ENCODE data around the gene CGNL1.

CGNL1 gene

DNA sequence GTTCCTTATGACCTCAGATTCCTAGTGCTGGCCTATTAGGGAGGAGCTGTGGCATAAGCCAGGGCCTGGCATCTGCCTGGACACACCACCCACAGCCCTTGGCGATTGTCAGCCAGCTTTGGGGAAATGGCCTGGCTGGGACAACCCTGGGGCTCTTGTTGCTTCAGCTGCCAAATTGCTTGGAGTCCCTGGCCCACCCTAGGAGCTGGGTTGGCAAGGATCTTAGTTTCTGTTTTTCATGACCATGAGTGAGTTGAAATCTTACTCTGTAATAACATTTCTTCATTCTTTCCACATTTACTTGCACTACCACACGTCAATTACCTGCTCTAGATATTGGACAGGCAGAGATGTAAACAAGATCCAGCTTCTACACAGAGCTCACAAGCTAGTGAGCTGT is 213.4 kb downstream of the CGNL1 start:
- Histone ChIP-seq H3K4me3 (ENCODE audit: low read length) (no peak overlapping the region), H3K4me1 (ENCODE audit: control insufficient read depth, insufficient read depth, low read length) (no peaks in the 10 kb centered on the region), H3K9ac (ENCODE audit: low read length) (no peak overlapping the region), H3K36me3 (ENCODE audit: control insufficient read depth, insufficient read depth, low read length) (no peaks in the 10 kb centered on the region), H3K27ac (ENCODE audit: low read depth, low read length) (no peak overlapping the region), H3K27me3 (ENCODE audit: control insufficient read depth, insufficient read depth, low read length) (no peaks in the 10 kb centered on the region)

DNA sequence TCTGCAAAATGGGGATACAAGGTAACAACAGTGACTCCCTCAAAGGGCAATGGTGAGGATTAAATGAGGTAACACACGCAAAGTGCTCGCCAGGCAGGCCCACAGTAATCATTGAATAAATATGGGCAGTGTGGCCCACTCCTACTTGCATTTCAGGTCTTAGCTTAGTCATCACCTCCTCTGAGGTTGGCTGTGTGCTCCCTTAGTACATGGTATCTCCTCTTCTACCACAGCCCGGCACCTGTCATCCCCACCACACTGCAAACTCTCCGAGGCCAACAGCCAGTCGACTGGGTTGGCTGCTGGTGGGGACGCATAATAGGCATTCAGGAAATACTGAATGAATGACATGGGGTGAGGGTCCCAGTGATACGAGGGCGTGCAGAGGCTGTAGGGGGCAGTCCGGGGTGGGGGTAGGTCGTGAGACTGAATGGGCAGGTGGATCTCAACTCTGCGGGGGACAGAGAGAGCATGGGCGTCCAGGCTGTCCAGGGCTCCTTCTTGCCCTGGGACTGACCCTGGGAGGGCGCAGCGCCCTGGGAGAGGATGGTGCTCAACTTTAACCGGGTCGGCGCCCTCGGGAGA is 215.0 kb downstream of the CGNL1 start:
- no peak overlapping the region for H3K9ac ChIP-seq (ENCODE audit: low read length)
- no peaks in the 10 kb centered on the region for H3K27me3 ChIP-seq (ENCODE audit: control insufficient read depth, insufficient read depth, low read length)
- H3K4me1 ChIP-seq (ENCODE audit: control insufficient read depth, insufficient read depth, low read length), result peaks cover 3% of the 10 kb centered on the region
- no peak overlapping the region for H3K27ac ChIP-seq (ENCODE audit: low read depth, low read length)
- peak overlapping the region; percentile 72 for H3K4me3 ChIP-seq (ENCODE audit: low read length)
- no peaks in the 10 kb centered on the region for H3K36me3 ChIP-seq (ENCODE audit: control insufficient read depth, insufficient read depth, low read length)

DNA sequence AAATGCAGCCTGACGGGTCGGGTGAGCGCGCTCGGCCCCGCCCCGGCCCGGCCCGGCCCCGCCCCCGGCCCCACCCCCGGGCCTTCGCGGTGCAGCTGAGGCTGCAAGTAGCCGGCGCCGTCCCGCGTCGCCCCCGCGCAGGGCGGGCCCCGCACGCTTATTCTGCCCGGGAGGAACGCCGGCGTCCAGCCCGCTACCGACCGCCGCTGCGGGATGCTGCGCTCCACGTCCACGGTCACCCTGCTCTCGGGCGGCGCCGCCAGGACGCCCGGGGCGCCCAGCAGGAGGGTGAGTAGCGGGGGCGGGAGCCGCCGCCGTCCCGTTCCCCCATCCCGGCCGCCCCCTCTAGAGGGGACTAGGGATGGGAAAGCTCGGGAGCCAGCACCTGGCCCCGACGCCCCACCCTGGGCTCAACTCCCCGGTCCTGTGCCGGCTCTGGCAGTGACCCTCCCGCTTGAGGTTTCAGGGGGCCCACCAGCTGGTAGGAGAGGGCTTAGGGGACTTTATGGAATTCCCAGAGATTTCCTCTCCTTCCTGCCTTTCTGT is 215.6 kb downstream of the CGNL1 start, which contains the start of gene MYZAP:
MYZAP (plus strand) TSS at position 83 of the 546 bp plus-strand sequence; CDS start at position 214, 131 bp downstream.
- H3K27ac ChIP-seq (ENCODE audit: low read depth, low read length), result no peak within 1 kb of the TSS
- peak within 1 kb of the TSS; percentile 72 for H3K4me3 ChIP-seq (ENCODE audit: low read length)
- H3K27me3 ChIP-seq (ENCODE audit: control insufficient read depth, insufficient read depth, low read length), result no peaks in the 10 kb centered on the region
- H3K9ac ChIP-seq (ENCODE audit: low read length), result no peak within 1 kb of the TSS
- no peaks in the 10 kb centered on the region for H3K36me3 ChIP-seq (ENCODE audit: control insufficient read depth, insufficient read depth, low read length)
- peaks cover 3% of the 10 kb centered on the region for H3K4me1 ChIP-seq (ENCODE audit: control insufficient read depth, insufficient read depth, low read length)

DNA sequence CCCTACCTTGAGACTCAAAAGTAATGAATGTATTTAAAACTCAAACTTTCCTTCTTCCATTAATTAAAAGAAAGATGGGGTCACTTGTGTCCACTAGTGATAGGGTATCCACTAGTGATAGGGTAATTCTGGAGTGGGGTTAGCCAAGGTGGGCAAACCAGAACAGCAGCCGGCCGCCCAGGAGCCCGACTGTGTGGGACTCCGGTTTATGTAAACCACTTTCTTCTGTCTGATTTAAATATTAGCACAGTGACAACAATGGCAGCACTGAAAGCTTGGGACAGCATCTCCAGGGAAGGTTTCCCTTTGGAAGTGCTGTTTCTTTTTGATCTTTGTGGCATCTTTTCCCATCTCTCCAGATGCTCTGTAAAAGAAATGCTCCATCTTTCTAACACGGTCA is 216.1 kb downstream of the CGNL1 start:
- H3K4me1 ChIP-seq (ENCODE audit: control insufficient read depth, insufficient read depth, low read length), result peaks cover 3% of the 10 kb centered on the region
- peak overlapping the region; percentile 61 for H3K4me3 ChIP-seq (ENCODE audit: low read length)
- no peaks in the 10 kb centered on the region for H3K36me3 ChIP-seq (ENCODE audit: control insufficient read depth, insufficient read depth, low read length)
- no peaks in the 10 kb centered on the region for H3K27me3 ChIP-seq (ENCODE audit: control insufficient read depth, insufficient read depth, low read length)
- no peak overlapping the region for H3K27ac ChIP-seq (ENCODE audit: low read depth, low read length)
- H3K9ac ChIP-seq (ENCODE audit: low read length), result no peak overlapping the region

DNA sequence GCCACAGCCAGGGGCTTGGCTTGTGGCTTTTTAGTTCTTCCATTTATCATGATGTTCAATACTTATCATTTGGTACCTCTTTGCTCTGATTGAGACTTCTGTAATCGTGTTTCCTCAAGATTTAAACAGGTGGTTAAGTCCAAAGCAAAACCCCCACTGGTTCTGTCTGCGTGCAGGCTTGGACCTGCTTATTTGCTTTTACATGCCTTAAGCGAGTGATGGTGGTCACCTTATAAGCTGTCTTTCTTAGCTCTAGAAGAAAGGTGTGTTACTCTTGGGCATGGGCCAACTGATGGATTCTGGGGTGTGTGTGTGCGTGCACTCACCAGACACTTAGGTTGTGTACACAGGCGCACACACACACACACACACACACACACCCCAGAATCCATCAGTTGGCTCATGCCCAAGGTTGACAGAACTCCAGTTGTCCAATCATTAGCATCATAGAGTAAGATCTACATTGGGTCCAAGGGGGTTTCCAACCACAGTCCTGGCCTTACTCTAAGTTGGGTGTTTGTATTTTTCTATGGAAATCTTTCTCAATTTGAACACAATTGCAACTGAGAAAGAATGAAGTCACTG is 216.6 kb downstream of the CGNL1 start:
- Histone ChIP-seq H3K9ac (ENCODE audit: low read length) (no peak overlapping the region), H3K27ac (ENCODE audit: low read depth, low read length) (no peak overlapping the region), H3K27me3 (ENCODE audit: control insufficient read depth, insufficient read depth, low read length) (no peaks in the 10 kb centered on the region), H3K4me1 (ENCODE audit: control insufficient read depth, insufficient read depth, low read length) (peaks cover 3% of the 10 kb centered on the region), H3K36me3 (ENCODE audit: control insufficient read depth, insufficient read depth, low read length) (no peaks in the 10 kb centered on the region), H3K4me3 (ENCODE audit: low read length) (peak overlapping the region; percentile 61)

DNA sequence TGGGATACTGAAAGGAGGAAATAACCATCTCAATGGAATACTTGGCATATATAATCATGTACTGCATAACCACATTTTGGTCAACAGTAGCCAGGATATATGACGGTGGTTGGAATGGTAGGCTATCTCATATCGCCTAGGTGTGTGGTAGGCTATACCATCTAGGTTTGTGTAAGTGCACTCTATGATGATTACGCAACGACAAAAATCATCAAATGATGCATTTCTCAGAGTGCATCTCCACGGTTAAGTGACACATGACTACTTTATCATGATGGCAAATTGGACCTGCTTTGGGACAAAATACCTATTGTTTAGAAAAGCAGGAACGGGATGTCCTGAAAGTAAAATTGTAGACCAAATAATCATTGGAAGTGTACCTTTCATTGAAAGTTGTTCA is 218.2 kb downstream of the CGNL1 start:
- H3K36me3 ChIP-seq (ENCODE audit: control insufficient read depth, insufficient read depth, low read length), result no peaks in the 10 kb centered on the region
- no peaks in the 10 kb centered on the region for H3K27me3 ChIP-seq (ENCODE audit: control insufficient read depth, insufficient read depth, low read length)
- no peak overlapping the region for H3K27ac ChIP-seq (ENCODE audit: low read depth, low read length)
- H3K9ac ChIP-seq (ENCODE audit: low read length), result no peak overlapping the region
- peaks cover 3% of the 10 kb centered on the region for H3K4me1 ChIP-seq (ENCODE audit: control insufficient read depth, insufficient read depth, low read length)
- H3K4me3 ChIP-seq (ENCODE audit: low read length), result no peak overlapping the region

DNA sequence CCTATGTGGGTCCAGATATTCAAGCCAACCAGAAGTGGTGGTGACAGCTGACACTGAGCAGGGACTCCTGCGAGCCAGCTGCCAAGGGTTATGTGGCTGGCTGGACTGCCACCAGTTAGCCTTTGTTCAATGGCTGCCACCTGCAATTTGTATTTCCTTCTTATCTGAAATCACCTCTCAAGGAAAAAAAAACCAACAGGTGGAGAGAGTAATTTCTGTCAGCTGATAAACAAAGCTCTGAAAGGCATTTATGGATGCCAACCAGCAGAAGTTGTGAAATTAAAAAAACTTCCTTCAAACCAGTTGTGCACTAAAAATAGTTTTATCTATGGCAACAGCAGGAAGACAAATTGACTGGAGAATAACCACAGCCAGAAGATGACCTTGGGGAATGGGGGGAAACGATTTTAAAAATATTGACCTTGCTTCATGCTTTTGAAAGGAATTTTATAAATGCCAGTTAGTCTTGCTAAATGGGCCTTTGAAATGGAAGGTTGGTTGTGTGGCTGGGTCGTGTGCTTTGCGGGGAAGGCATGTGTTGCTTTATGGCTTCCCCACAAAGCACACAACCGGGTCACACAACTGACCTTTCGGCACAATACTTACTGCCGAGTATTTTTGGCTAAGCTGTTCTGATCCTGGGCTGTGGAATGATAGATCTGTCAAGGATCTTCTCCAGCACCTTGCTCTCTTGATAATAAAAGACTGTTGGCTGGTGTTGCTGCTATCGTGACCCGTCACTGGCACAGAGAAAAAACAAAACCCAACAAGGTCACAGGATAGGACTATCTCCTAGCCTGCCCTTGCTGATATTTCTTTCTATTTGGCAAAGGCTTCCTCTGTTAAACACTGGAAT is 218.9 kb downstream of the CGNL1 start:
- Histone ChIP-seq H3K36me3 (ENCODE audit: control insufficient read depth, insufficient read depth, low read length) (no peaks in the 10 kb centered on the region), H3K27me3 (ENCODE audit: control insufficient read depth, insufficient read depth, low read length) (no peaks in the 10 kb centered on the region), H3K9ac (ENCODE audit: low read length) (no peak overlapping the region), H3K27ac (ENCODE audit: low read depth, low read length) (no peak overlapping the region), H3K4me3 (ENCODE audit: low read length) (no peak overlapping the region), H3K4me1 (ENCODE audit: control insufficient read depth, insufficient read depth, low read length) (peaks cover 3% of the 10 kb centered on the region)

DNA sequence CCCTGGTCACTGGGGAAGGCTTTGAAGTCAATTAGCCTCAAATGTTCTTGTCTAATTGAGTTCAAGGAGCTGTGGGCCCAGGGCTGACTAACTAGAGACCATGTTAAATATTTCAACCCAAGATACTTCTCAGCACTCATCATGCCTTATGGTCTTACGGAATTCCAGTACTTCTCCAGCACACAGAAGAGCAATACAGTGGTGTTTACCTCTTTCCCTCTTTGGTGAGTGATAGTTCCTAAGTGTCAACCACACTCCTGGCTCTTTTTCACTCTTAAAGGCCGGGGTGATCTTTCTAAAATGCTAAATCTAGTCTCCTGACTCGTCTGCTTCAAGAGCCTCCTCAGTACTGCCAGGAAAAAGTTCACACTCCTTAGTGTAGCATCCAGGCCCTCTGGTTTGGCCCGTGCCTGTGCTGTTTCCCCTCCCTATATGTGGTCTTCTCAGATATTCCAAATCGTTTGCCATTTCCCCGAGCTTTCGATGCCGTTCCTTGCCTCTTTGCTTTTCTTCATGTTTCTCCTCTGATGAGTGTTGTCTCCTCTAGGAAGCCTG is 220.1 kb downstream of the CGNL1 start:
- Histone ChIP-seq H3K4me3 (ENCODE audit: low read length) (no peak overlapping the region), H3K36me3 (ENCODE audit: control insufficient read depth, insufficient read depth, low read length) (no peaks in the 10 kb centered on the region), H3K4me1 (ENCODE audit: control insufficient read depth, insufficient read depth, low read length) (peaks cover 3% of the 10 kb centered on the region), H3K27ac (ENCODE audit: low read depth, low read length) (no peak overlapping the region), H3K27me3 (ENCODE audit: control insufficient read depth, insufficient read depth, low read length) (no peaks in the 10 kb centered on the region), H3K9ac (ENCODE audit: low read length) (no peak overlapping the region)

DNA sequence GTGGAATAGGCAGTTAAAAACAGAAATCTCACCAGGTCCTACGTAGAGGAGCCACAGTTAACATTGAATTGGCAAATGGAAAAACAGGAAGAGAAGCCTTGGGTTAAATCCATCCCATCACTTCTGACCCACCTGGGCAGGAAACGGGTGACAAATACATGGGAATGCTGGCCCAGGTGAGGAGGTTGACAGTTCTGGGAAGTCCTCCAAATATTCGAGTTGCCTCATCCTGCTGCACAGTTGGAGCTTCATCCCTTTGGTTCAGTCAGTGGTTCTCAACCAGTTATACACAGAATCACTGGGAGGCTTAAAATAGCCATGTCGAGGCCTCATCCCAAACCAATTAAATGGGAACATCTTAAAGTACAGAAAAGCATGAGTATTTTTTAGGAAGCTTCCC is 220.7 kb downstream of the CGNL1 start:
- Histone ChIP-seq H3K4me3 (ENCODE audit: low read length) (no peak overlapping the region), H3K4me1 (ENCODE audit: control insufficient read depth, insufficient read depth, low read length) (peaks cover 3% of the 10 kb centered on the region)

DNA sequence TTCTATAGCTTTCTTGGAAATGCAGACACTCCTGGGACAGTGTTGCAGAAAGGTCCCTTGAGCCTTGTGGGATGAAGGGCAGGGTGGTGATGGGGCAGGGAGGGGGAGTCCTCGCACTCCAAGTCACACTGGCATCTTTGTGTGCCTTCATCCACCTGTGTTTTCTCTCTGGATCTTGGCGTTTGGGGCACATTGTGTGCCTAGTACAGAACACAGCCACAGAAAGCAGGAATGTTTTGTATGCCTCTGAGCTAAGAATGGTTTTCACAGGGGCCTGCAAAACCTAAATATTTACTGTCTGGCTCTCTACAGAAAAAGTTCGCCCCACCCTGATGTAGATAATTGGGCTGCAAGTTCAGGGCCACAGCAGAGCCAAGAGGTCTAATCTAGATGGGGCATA is 221.1 kb downstream of the CGNL1 start:
- H3K4me3 ChIP-seq (ENCODE audit: low read length), result no peak overlapping the region
- no peaks in the 10 kb centered on the region for H3K36me3 ChIP-seq (ENCODE audit: control insufficient read depth, insufficient read depth, low read length)
- peaks cover 3% of the 10 kb centered on the region for H3K4me1 ChIP-seq (ENCODE audit: control insufficient read depth, insufficient read depth, low read length)
- no peak overlapping the region for H3K9ac ChIP-seq (ENCODE audit: low read length)
- H3K27ac ChIP-seq (ENCODE audit: low read depth, low read length), result no peak overlapping the region
- H3K27me3 ChIP-seq (ENCODE audit: control insufficient read depth, insufficient read depth, low read length), result no peaks in the 10 kb centered on the region

More for the DNA sequence above, 220.7 kb downstream of the CGNL1 start:
- H3K9ac ChIP-seq (ENCODE audit: low read length), result no peak overlapping the region
- H3K27me3 ChIP-seq (ENCODE audit: control insufficient read depth, insufficient read depth, low read length), result no peaks in the 10 kb centered on the region
- no peaks in the 10 kb centered on the region for H3K36me3 ChIP-seq (ENCODE audit: control insufficient read depth, insufficient read depth, low read length)
- peak overlapping the region; percentile 23 for H3K27ac ChIP-seq (ENCODE audit: low read depth, low read length)

DNA sequence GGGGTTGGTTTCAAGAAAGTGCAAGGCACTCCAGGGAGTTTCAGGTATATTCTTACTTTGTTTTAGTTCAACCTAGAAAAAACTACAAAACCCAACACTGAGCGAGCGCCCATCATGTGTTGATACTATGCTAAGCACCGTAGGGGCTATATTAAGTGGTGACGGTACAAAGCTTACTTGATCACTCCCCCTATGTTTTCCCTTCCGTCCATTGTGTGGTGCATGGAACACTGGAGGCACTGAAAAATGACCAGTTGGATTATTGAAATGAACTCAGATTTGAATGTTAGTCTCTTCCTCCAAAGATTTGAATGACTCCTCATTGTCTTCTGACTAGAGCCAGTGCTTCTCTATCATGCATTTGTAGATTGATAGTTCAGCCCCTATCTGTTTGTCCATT is 222.0 kb downstream of the CGNL1 start:
- no peak overlapping the region for H3K4me3 ChIP-seq (ENCODE audit: low read length)
- no peak overlapping the region for H3K9ac ChIP-seq (ENCODE audit: low read length)
- H3K27ac ChIP-seq (ENCODE audit: low read depth, low read length), result no peak overlapping the region
- no peaks in the 10 kb centered on the region for H3K27me3 ChIP-seq (ENCODE audit: control insufficient read depth, insufficient read depth, low read length)
- H3K36me3 ChIP-seq (ENCODE audit: control insufficient read depth, insufficient read depth, low read length), result no peaks in the 10 kb centered on the region
- peaks cover 3% of the 10 kb centered on the region for H3K4me1 ChIP-seq (ENCODE audit: control insufficient read depth, insufficient read depth, low read length)

DNA sequence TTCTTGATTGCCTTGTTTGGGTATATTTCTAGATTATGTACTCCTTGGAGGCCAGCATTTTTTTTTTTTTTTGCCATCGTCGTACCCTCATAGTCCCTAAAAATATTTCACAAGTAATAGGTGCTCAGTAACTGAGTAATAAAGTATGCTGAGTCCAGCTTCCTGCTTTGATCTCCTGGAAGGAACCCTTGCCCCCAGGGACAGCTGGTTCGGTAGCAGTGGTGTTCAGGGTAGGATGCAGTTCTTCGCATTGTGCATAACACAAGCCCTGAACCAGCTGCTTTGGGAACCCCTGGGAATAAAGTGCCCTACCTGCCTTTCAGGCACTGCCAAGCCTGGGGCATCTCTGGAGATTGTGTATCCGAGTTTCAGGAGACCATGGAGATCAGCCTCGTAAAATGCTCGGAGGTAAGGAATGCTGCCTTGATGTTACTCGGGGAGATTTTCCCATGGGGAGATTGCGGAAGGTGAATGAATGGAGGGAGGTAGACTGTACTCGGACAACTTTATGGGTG is 223.0 kb downstream of the CGNL1 start:
- Histone ChIP-seq H3K27me3 (ENCODE audit: control insufficient read depth, insufficient read depth, low read length) (no peaks in the 10 kb centered on the region), H3K4me1 (ENCODE audit: control insufficient read depth, insufficient read depth, low read length) (peaks cover 3% of the 10 kb centered on the region), H3K4me3 (ENCODE audit: low read length) (no peak overlapping the region), H3K27ac (ENCODE audit: low read depth, low read length) (no peak overlapping the region), H3K36me3 (ENCODE audit: control insufficient read depth, insufficient read depth, low read length) (no peaks in the 10 kb centered on the region), H3K9ac (ENCODE audit: low read length) (no peak overlapping the region)

Data from rectal smooth muscle tissue (tissue), 1 donor.